DMS114 treated with DMSO at 0.1 percent for 48 hours (cell line): ENCODE measurements around the gene EMP2.
"Not testable (repeated sequence)": the region's sequence is repeated elsewhere in the genome, so short reads cannot be mapped to it uniquely, and the experiment has no call there.

ENCODE experiments used
- DNase-seq: peaks from one replicate; lab custom pipeline; 2025; ENCODE audit not compliant: unreplicated experiment; lab: John Stamatoyannopoulos, UW

EMP2 gene

GRCh38 chr16:10525214-10525825 lies 55.1 kb downstream of the EMP2 start:
- no peak for DNase-seq

- no peak for DNase-seq
Observed at GRCh38 chr16:10522966-10523365, 57.4 kb downstream of the EMP2 start.

- DNase-seq, result peak; percentile 54
Observed at GRCh38 chr16:10521681-10522274, 58.6 kb downstream of the EMP2 start.

DNA sequence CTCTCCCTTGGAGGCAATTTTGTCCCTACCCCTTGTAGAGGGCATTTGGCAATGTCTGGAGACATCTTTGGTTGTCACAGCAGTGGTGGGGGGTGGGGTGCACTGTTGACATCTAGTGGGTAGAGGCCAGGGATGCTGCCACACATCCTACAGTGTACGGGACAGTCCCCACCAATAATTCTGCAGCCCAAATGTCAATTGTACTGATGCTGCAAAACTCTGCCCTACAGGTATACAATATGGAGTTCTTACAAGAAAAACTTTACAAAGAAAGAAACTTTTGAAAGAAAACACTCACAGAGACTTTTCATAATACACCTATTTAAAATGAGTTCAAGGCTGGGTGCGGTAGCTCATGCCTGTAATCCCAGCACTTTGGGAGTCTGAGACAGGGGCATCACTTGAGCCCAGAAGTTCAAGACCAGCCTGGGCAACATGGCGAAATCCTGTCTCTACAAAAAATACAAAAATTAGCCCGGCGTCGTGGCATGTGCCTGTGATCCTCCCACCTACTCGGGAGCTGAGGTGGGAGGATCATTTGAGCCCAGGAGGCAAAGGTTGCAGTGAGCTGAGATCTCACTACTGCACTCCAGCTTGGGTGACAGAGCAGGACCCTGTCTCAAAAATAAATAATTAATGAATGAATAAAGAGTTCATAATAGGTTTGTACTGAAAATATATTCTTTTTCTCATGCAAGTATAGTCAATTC lies 59.4 kb downstream of the EMP2 start:
- no peak for DNase-seq

GRCh38 chr16:10519929-10520868 lies 60.2 kb downstream of the EMP2 start:
- DNase-seq, result no peak

DNA sequence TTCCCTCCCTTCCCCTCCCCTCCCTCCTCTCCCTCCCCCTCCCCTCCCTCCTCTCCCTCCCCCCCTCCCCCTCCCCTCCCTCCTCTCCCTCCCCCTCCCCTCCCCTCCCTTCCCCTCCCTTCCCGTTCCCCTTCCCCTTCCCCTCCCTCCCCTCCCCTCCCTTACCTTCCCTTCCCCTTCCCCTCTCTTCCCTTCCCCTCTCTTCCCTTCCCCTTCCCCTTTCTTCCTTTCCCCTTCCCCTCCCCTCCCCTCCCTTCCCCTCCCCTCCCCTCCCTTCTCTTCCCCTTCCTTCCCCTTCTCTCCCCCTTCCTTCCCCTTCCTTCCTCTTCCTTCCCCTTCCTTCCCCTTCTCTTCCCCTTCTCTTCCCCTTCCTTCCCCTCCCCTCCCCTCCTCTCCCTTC lies 61.1 kb downstream of the EMP2 start:
- DNase-seq, result no peak

- DNase-seq, result no peak
Observed at GRCh38 chr16:10518479-10519041, 61.8 kb downstream of the EMP2 start.

- no peak for DNase-seq
Observed at GRCh38 chr16:10517868-10518267, 62.5 kb downstream of the EMP2 start.

DNA sequence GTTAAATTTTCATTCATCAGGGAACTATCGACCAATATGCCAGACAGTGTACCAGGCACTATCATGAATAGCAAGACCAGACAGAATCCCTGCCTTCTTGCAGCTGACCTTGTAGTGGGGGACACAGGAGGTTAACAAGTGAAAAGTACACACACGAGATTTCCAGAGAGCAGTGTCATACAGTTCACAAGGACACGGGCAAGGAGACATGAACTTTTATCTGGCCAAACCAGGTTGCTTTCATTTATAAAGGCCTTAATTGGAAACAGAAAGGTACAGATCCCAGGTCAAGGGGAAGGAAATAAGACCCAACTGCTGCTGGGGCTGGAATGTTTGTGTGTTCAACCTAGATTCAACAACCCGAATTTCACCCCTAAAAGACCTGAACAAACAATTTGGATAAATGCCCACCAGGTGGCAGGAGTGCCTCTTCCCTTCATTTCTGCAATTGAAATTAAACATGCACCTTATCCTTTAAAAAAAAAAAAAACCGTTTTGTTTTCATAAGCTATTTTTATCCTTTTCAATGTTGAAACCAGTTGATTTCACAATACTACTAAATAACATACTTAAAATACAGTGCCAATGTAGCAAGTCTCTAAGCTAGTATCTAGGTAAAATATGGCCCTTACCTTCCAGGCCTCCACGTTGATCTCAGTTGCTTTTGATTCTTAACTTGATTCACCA lies 65.9 kb downstream of the EMP2 start:
- peak; percentile 44 for DNase-seq

DNA sequence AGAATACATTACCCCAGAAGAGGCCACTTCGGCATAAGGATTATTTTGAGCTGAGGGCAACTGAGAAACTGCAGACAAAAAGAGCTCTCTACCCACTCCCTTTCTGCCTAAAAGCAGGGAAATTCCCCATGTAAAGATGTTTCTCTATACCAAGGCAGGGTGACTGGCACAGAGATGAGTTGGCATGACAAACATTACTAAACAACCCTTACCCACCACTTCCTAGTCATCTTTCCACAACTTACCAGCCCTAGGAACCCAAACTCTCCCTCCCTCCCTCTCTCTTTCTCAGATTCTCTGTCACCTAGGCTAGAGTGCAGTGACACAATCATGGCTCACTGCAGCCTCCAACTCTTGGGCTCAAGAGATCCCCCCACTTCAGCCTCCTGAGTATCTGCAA lies 68.6 kb downstream of the EMP2 start:
- no peak for DNase-seq

DNA sequence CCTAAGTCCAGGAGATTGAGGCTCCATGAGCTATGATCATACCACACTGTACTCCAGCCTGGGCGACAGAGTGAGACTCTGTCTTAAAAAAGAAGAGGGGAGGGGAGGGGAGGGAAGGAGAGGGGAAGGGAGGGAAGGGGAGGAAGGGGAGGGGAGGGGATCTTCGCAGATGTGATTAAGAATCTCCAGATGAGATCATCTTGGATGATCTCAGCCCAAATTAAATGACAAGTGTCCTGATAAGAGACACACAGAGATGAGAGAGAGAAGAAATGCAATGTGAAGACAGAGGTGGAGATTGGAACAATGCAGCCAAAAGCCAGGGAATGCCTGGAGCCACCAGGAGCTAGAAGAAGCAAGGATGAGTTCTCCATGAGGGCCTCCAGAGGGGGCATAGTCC lies 70.1 kb downstream of the EMP2 start:
- DNase-seq, result no peak

GRCh38 chr16:10509534-10510025 lies 70.8 kb downstream of the EMP2 start:
- DNase-seq, result peak; percentile 69

GRCh38 chr16:10505286-10505685 lies 75.1 kb downstream of the EMP2 start:
- not testable (repeated sequence) for DNase-seq

DNA sequence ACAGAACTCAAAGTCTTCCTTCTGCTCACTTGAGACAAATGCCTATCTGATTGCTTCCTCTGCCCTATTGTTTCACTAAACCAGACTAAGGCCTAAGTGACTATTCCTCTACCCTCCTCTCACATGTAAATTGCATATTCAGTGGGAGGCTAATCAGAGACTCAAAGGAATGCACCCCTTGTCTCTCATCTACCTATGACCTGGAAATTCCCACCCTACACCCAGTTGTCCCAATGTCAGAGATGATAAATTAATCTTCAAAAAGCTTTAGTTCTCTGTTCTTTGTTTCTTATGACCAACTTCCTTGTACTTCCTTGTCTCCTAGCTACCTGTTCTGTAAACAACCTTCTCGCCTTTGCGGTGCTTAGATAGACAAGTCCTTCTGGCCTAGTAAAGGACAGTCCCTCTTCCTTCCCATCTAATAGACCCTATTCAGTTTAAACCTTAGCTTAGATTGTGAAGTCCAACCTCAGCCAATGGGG lies 76.0 kb downstream of the EMP2 start:
- DNase-seq, result no peak

GRCh38 chr16:10502776-10503175 lies 77.6 kb downstream of the EMP2 start:
- DNase-seq, result no peak

GRCh38 chr16:10501016-10501607 lies 79.3 kb downstream of the EMP2 start:
- DNase-seq, result no peak

GRCh38 chr16:10500582-10500981 lies 79.8 kb downstream of the EMP2 start:
- no peak for DNase-seq

DNA sequence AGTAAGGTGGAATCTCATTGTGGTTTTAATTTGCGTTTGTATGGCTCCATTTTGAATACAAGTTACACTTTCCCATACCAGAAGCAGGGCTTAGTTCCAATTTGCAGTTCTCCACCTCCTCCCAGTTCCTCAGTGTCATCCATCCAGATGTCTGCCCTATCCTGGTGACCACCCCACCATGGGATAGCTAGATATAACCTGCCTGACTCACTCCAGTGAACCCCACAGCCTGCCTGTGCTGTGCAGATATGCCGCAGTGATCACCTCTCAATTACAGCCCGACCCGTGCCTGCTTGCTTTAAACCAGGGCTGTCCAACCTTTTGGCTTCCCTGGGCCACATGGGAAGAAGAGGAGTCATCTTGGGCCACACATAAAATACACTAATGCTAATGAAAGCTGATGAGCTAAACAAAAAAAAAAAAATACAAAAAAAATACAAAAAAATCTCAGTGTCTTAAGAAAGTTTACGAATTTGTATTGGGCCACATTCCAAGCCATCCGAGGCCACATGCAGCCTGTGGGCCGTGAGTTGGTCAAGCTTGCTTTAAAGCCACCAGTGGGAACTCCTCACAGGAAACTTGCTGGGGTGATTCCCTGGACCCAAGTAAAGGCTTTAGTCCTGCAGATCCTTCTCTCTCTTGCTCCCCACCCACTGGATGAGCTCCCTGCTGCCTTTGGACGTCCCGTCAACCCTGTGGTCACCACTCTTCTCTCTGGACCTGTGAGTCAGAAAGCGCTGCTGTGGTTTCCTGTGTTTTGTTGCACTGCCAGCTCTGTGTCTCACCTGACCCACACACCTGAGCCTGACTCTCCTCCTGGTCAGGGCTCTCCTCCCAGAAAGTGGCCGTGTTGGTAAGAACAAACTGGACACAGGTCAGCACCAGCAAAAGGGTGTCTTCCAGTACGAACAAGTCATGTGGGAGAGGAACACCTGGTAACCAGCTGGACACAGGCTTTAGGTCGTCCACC lies 83.0 kb downstream of the EMP2 start:
- no peak for DNase-seq

DNA sequence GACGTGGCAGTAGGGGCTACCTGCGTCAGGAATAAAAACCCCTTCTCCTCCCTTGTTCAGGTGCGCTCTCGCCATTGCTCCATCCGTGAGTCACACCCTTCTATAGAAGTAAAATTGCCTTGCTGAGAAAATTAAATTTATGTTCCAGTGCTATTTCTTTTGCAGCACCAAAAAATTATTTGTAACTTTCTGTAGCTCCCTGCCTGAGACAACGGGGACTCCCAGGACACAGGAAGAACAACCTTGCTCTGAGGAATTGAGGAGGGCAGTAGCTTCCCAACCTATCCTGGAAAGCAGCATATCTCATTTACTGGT lies 85.4 kb downstream of the EMP2 start:
- DNase-seq, result no peak
